Measurements from ENCODE around the gene GABBR1.

- no peak for TF ChIP-seq EP300 (IDR thresholded peaks at IDR 0.05)
- TF ChIP-seq, protein P1, sequence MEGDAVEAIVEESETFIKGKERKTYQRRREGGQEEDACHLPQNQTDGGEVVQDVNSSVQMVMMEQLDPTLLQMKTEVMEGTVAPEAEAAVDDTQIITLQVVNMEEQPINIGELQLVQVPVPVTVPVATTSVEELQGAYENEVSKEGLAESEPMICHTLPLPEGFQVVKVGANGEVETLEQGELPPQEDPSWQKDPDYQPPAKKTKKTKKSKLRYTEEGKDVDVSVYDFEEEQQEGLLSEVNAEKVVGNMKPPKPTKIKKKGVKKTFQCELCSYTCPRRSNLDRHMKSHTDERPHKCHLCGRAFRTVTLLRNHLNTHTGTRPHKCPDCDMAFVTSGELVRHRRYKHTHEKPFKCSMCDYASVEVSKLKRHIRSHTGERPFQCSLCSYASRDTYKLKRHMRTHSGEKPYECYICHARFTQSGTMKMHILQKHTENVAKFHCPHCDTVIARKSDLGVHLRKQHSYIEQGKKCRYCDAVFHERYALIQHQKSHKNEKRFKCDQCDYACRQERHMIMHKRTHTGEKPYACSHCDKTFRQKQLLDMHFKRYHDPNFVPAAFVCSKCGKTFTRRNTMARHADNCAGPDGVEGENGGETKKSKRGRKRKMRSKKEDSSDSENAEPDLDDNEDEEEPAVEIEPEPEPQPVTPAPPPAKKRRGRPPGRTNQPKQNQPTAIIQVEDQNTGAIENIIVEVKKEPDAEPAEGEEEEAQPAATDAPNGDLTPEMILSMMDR (IDR thresholded peaks at IDR 0.05) = no peak
These were observed 110.8 kb downstream of the GABBR1 start for GRCh38 chr6:29522227-29522626.

Measured in tibial nerve (tissue), 4 donors.